Stimulated activated naive CD8-positive, alpha-beta T cell treated with anti-CD3 and anti-CD28 coated beads, Interleukin-15, Interleukin-2, amounts not matched to agents 100 ng/mL and 50 ng/mL, for 24 hours (primary cell): ENCODE measurements around the gene IRF2BP2.
A peak's percentile ranks its signal among the peaks of the same experiment; 100 is the strongest.
"Not testable (repeated sequence)": the region's sequence is repeated elsewhere in the genome, so short reads cannot be mapped to it uniquely, and the experiment has no call there.

Experiments used
- H3K27ac Mint-ChIP-seq: one replicate; pipeline ENCODE4 v1.8.0; 2021; ENCODE audit warnings: mild to moderate bottlenecking, mixed read lengths
- H3K27me3 Mint-ChIP-seq: one replicate; pipeline ENCODE4 v1.8.0; 2021; ENCODE audit warnings: mixed read lengths
- H3K36me3 Mint-ChIP-seq: one replicate; pipeline ENCODE4 v1.8.0; 2021; ENCODE audit warnings: low read depth, mixed read lengths
- H3K4me1 Mint-ChIP-seq: one replicate; pipeline ENCODE4 v1.8.0; 2021; ENCODE audit warnings: low read depth, mixed read lengths
- H3K4me3 Mint-ChIP-seq: one replicate; pipeline ENCODE4 v1.8.0; 2021; ENCODE audit warnings: mild to moderate bottlenecking, mixed read lengths
- H3K9me3 Mint-ChIP-seq: one replicate; pipeline ENCODE4 v1.8.0; 2021; ENCODE audit warnings: mixed read lengths

Gene IRF2BP2

GRCh38 chr1:234602334-234603220, 7.4 kb downstream of the IRF2BP2 start:
- Mint-ChIP-seq H3K27me3 (no peaks in the 10 kb centered on the region), H3K9me3 (no peaks in the 10 kb centered on the region), H3K4me3 (peak overlapping the region; percentile 78), H3K36me3 (peaks cover 56% of the 10 kb centered on the region), H3K4me1 (peaks cover 88% of the 10 kb centered on the region), H3K27ac (peak overlapping the region; percentile 84)

GRCh38 chr1:234601301-234602017, 8.5 kb downstream of the IRF2BP2 start:
- Mint-ChIP-seq H3K27ac (peak overlapping the region; percentile 83), H3K36me3 (peaks cover 45% of the 10 kb centered on the region), H3K4me1 (peaks cover 83% of the 10 kb centered on the region), H3K27me3 (no peaks in the 10 kb centered on the region), H3K9me3 (no peaks in the 10 kb centered on the region), H3K4me3 (peak overlapping the region; percentile 78)

- Mint-ChIP-seq H3K9me3 (no peaks in the 10 kb centered on the region), H3K4me1 (peaks cover 76% of the 10 kb centered on the region), H3K4me3 (peak overlapping the region; percentile 78), H3K27ac (peak overlapping the region; percentile 83), H3K27me3 (no peaks in the 10 kb centered on the region), H3K36me3 (peaks cover 37% of the 10 kb centered on the region)
These were observed 9.3 kb downstream of the IRF2BP2 start for GRCh38 chr1:234600418-234601281.

- H3K27me3 Mint-ChIP-seq, result no peaks in the 10 kb centered on the region
- H3K4me1 Mint-ChIP-seq, result peaks cover 71% of the 10 kb centered on the region
These were observed 10.2 kb downstream of the IRF2BP2 start for GRCh38 chr1:234599617-234600417.

GRCh38 chr1:234598974-234599616, 10.9 kb downstream of the IRF2BP2 start:
- Mint-ChIP-seq H3K9me3 (no peaks in the 10 kb centered on the region), H3K4me1 (peaks cover 70% of the 10 kb centered on the region), H3K27ac (peak overlapping the region; percentile 89), H3K4me3 (peak overlapping the region; percentile 85), H3K36me3 (peaks cover 22% of the 10 kb centered on the region), H3K27me3 (no peaks in the 10 kb centered on the region)

More at GRCh38 chr1:234599617-234600417, 10.2 kb downstream of the IRF2BP2 start:
- no peaks in the 10 kb centered on the region for H3K9me3 Mint-ChIP-seq
- H3K27ac Mint-ChIP-seq, result peak overlapping the region; percentile 89
- peaks cover 28% of the 10 kb centered on the region for H3K36me3 Mint-ChIP-seq
- peak overlapping the region; percentile 85 for H3K4me3 Mint-ChIP-seq

GRCh38 chr1:234597894-234598293, 12.1 kb downstream of the IRF2BP2 start:
- H3K4me3 Mint-ChIP-seq, result no peak overlapping the region
- H3K36me3 Mint-ChIP-seq, result peaks cover 10% of the 10 kb centered on the region

GRCh38 chr1:234595899-234596298, 14.1 kb downstream of the IRF2BP2 start:
- Mint-ChIP-seq H3K36me3 (no peaks in the 10 kb centered on the region), H3K27me3 (no peaks in the 10 kb centered on the region), H3K9me3 (no peaks in the 10 kb centered on the region), H3K27ac (no peak overlapping the region), H3K4me3 (no peak overlapping the region), H3K4me1 (peaks cover 42% of the 10 kb centered on the region)

More at GRCh38 chr1:234597894-234598293, 12.1 kb downstream of the IRF2BP2 start:
- H3K9me3 Mint-ChIP-seq, result no peaks in the 10 kb centered on the region
- H3K27ac Mint-ChIP-seq, result no peak overlapping the region
- H3K4me1 Mint-ChIP-seq, result peaks cover 62% of the 10 kb centered on the region
- no peaks in the 10 kb centered on the region for H3K27me3 Mint-ChIP-seq

GRCh38 chr1:234594575-234594974, 15.4 kb downstream of the IRF2BP2 start:
- not testable (repeated sequence) for H3K27me3 Mint-ChIP-seq, H3K36me3 Mint-ChIP-seq, H3K27ac Mint-ChIP-seq, H3K4me3 Mint-ChIP-seq, H3K9me3 Mint-ChIP-seq
- H3K4me1 Mint-ChIP-seq, result peaks cover 32% of the 10 kb centered on the region

- Mint-ChIP-seq H3K27me3 (no peaks in the 10 kb centered on the region), H3K4me1 (peaks cover 26% of the 10 kb centered on the region), H3K9me3 (no peaks in the 10 kb centered on the region), H3K36me3 (no peaks in the 10 kb centered on the region), H3K27ac (no peak overlapping the region), H3K4me3 (no peak overlapping the region)
These were observed 16.0 kb downstream of the IRF2BP2 start for GRCh38 chr1:234593771-234594504.

- H3K27ac Mint-ChIP-seq, result no peak overlapping the region
- no peaks in the 10 kb centered on the region for H3K27me3 Mint-ChIP-seq
- H3K4me3 Mint-ChIP-seq, result no peak overlapping the region
- H3K4me1 Mint-ChIP-seq, result peaks cover 17% of the 10 kb centered on the region
- no peaks in the 10 kb centered on the region for H3K36me3 Mint-ChIP-seq
- H3K9me3 Mint-ChIP-seq, result no peaks in the 10 kb centered on the region
These were observed 16.9 kb downstream of the IRF2BP2 start for GRCh38 chr1:234593109-234593508.

- Mint-ChIP-seq H3K4me1 (peaks cover 9% of the 10 kb centered on the region), H3K4me3 (no peak overlapping the region), H3K36me3 (no peaks in the 10 kb centered on the region), H3K9me3 (no peaks in the 10 kb centered on the region), H3K27ac (no peak overlapping the region), H3K27me3 (peaks cover 4% of the 10 kb centered on the region)
These were observed 17.7 kb downstream of the IRF2BP2 start for GRCh38 chr1:234592240-234592639.

GRCh38 chr1:234591131-234591530, 18.8 kb downstream of the IRF2BP2 start:
- no peaks in the 10 kb centered on the region for H3K36me3 Mint-ChIP-seq
- H3K27me3 Mint-ChIP-seq, result peaks cover 4% of the 10 kb centered on the region
- no peaks in the 10 kb centered on the region for H3K9me3 Mint-ChIP-seq
- peaks cover 9% of the 10 kb centered on the region for H3K4me1 Mint-ChIP-seq
- H3K4me3 Mint-ChIP-seq, result no peak overlapping the region
- no peak overlapping the region for H3K27ac Mint-ChIP-seq
